C4-2B (cell line): ENCODE results near the gene GPR15.

Experiments used
- ZFX ChIP-seq: fragments of 450-650 bp; IDR thresholded peaks from 2 replicates; pipeline ENCODE4 v1.6.1; 2017
- TF ChIP-seq, protein P1 (sequence below): fragments of 450-650 bp; conservative IDR thresholded peaks from 2 replicates; pipeline ENCODE4 v1.5.1; 2017; ENCODE audit warnings: mild to moderate bottlenecking

DNA sequence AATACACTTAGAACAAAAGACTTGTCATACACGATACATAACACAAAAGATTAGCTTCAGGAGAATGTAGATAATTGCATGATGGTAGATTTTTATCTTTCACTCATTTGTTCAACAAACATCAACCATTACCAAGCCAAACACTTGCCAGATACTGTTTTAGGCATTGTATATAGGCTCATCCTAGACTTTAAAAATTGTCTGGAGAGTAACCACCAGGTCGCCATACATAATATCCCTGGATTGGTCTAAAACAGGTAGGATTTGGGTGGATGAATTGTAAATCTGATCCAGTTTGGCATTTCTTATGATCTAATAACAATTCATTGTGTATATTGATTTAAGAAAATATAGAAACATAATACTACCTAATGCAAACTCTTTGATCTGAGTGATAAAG is 22.8 kb downstream of the GPR15 start:
- no peak for TF ChIP-seq ZFX
- TF ChIP-seq, protein P1, sequence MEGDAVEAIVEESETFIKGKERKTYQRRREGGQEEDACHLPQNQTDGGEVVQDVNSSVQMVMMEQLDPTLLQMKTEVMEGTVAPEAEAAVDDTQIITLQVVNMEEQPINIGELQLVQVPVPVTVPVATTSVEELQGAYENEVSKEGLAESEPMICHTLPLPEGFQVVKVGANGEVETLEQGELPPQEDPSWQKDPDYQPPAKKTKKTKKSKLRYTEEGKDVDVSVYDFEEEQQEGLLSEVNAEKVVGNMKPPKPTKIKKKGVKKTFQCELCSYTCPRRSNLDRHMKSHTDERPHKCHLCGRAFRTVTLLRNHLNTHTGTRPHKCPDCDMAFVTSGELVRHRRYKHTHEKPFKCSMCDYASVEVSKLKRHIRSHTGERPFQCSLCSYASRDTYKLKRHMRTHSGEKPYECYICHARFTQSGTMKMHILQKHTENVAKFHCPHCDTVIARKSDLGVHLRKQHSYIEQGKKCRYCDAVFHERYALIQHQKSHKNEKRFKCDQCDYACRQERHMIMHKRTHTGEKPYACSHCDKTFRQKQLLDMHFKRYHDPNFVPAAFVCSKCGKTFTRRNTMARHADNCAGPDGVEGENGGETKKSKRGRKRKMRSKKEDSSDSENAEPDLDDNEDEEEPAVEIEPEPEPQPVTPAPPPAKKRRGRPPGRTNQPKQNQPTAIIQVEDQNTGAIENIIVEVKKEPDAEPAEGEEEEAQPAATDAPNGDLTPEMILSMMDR: no peak
